LNCAP (cell line): ENCODE measurements around the gene ARID1B.

Source experiments
- TF ChIP-seq, protein P1 (sequence below): fragments of 450-650 bp; IDR thresholded peaks from 2 replicates; pipeline ENCODE4 v1.5.1; 2017; ENCODE audit warnings: mild to moderate bottlenecking

The ARID1B gene

GRCh38 chr6:157012355-157012754, 235.2 kb downstream of the ARID1B start:
- TF ChIP-seq, protein P1, sequence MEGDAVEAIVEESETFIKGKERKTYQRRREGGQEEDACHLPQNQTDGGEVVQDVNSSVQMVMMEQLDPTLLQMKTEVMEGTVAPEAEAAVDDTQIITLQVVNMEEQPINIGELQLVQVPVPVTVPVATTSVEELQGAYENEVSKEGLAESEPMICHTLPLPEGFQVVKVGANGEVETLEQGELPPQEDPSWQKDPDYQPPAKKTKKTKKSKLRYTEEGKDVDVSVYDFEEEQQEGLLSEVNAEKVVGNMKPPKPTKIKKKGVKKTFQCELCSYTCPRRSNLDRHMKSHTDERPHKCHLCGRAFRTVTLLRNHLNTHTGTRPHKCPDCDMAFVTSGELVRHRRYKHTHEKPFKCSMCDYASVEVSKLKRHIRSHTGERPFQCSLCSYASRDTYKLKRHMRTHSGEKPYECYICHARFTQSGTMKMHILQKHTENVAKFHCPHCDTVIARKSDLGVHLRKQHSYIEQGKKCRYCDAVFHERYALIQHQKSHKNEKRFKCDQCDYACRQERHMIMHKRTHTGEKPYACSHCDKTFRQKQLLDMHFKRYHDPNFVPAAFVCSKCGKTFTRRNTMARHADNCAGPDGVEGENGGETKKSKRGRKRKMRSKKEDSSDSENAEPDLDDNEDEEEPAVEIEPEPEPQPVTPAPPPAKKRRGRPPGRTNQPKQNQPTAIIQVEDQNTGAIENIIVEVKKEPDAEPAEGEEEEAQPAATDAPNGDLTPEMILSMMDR: no peak

- TF ChIP-seq, protein P1: no peak
Measured at GRCh38 chr6:157013649-157014304, 236.6 kb downstream of the ARID1B start.

GRCh38 chr6:157014871-157015270, 237.7 kb downstream of the ARID1B start:
- TF ChIP-seq, protein P1: no peak

GRCh38 chr6:157017022-157017421, 239.8 kb downstream of the ARID1B start:
- TF ChIP-seq, protein P1: no peak

DNA sequence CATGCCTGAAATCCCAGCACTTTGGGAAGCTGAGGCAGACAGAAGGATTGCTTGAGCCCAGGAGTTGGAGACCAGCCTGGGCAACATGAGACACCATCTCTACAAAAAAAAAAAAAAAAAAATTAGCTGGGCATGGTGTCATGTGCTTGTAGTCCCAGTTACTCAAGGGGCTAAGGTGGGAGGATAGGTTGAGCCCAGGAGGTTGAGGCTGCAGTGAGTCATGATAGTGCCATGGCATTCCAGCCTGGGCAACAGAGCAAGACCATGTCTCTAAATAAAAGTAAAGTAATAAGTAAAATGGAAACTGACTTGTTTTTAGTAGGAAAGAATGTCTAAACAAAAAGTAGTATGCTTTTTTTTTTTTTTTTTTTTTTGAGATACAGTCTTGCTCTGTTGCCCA, 240.7 kb downstream of the ARID1B start:
- TF ChIP-seq, protein P1: no peak

DNA sequence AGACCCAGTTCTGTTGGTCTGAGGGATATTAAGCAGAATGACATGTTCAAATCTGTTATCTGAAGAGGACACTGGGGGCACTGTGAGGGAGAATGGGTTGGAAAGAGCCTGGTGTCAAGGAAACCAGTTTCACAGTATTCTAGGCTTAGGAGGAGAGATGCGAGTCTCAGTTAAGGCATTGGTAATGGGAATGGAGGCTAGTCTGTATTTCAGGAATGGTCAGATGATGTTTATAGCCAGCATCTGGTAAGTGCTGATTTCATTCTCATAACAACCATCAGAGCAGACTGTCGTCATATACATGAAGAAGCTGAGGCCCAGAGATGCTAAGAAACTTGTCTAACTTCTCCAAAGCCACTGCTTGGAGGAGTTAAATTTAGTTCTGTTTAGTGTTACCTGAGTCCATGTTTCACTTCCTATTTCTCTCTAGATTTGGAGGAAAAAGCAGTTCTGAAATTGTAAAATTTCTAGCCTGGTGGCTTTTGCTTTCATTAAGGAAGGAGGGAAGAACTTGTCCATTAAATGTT, 242.0 kb downstream of the ARID1B start:
- TF ChIP-seq, protein P1: no peak

GRCh38 chr6:157019733-157020132, 242.6 kb downstream of the ARID1B start:
- TF ChIP-seq, protein P1: no peak
